Measurements from ENCODE around the gene OGN. TPM values are rescaled to one million over a fixed set of nuclear protein-coding genes. Genes with fewer than 3 reads are reported as not detected.
A peak's percentile ranks its signal among the peaks of the same experiment; 100 is the strongest.

Gene OGN
- total and polyA plus RNA-seq, 2 experiments from 2014 or later = 0.35 TPM; not detected in 1

- no peak for TF ChIP-seq CTCF (IDR thresholded peaks at IDR 0.05; ENCODE audit: low read depth, low read length)
- no peaks in the 10 kb centered on the region for H3K36me3 ChIP-seq
- no peak for DNase-seq (ENCODE audit: low read depth in 1 of 2, low spot score in 1 of 2)
- no peak overlapping the region for H3K4me3 ChIP-seq
- no peak overlapping the region for H3K27ac ChIP-seq
- H3K9me3 ChIP-seq (ENCODE audit: low read depth) = no peaks in the 10 kb centered on the region
- no peaks in the 10 kb centered on the region for H3K27me3 ChIP-seq
- peaks cover 8% of the 10 kb centered on the region for H3K4me1 ChIP-seq (ENCODE audit: low read depth)
Measured at GRCh38 chr9:92380603-92381002, 23.8 kb downstream of the OGN start.

DNA sequence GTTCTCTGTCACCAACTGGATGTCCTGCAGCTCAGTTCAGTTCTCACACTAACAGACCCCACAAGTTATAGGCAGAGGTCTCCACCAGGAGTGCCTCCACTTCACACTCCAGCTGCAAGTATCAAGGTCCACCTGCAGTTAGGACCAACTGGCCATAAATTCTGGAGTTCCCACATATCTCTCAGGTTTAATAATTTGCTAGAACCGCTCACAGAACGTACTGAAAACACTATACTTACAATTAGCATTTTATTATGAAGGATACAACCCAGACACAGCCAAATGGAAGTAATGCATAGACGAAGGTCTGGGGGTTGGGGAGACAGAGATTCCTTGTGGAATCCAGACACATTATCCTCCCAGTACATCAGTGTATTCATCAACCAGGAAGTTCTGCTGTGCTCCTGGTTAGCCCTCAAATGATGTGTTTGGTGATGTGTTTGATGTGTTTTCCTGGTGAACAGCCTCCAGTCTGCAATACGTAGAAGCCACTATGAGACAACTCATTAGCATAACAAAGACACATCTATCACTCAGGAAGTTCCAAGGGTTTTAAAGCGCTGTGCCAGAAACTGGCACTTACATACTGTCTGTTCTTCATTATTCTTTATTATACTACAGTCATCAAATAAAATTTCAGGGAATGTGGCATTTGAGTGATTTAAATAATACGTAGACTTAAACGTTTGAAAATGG is 25.4 kb downstream of the OGN start:
- DNase-seq (ENCODE audit: low read depth in 1 of 2, low spot score in 1 of 2) = no peak
- Histone ChIP-seq H3K36me3 (no peaks in the 10 kb centered on the region), H3K4me3 (no peak overlapping the region), H3K27me3 (no peaks in the 10 kb centered on the region), H3K9me3 (ENCODE audit: low read depth) (no peaks in the 10 kb centered on the region), H3K27ac (no peak overlapping the region), H3K4me1 (ENCODE audit: low read depth) (peaks cover 8% of the 10 kb centered on the region)
- TF ChIP-seq CTCF (IDR thresholded peaks at IDR 0.05; ENCODE audit: low read depth, low read length) = no peak

DNA sequence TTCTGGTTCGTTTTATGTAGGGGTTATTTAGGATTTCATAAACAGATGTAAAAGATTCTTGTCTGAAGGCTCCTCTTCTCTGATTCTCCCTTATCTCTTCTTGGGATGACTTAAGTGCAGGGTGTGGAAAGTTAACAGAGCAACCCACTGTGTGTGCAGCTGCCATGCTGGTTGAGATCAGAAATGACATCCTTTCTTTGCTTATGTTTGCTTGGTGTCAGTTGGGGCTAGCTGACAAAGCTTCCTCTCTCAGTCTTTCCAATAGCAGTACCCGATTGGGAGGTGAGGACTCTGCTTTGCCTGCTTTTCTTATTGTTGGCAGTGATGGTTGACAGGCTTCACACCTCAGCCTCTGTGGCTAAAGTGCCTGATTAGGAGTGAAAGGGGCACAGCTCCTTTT is 26.5 kb downstream of the OGN start:
- Histone ChIP-seq H3K36me3 (no peaks in the 10 kb centered on the region), H3K9me3 (ENCODE audit: low read depth) (no peaks in the 10 kb centered on the region), H3K27ac (no peak overlapping the region), H3K4me1 (ENCODE audit: low read depth) (peaks cover 8% of the 10 kb centered on the region), H3K27me3 (no peaks in the 10 kb centered on the region), H3K4me3 (no peak overlapping the region)
- no peak for TF ChIP-seq CTCF (IDR thresholded peaks at IDR 0.05; ENCODE audit: low read depth, low read length)
- DNase-seq (ENCODE audit: low read depth in 1 of 2, low spot score in 1 of 2) = peak in 1 of 2 donors; percentile 4

GRCh38 chr9:92373167-92373566 is 31.2 kb downstream of the OGN start:
- H3K9me3 ChIP-seq (ENCODE audit: low read depth) = no peaks in the 10 kb centered on the region
- H3K27me3 ChIP-seq = no peaks in the 10 kb centered on the region
- TF ChIP-seq CTCF (IDR thresholded peaks at IDR 0.05; ENCODE audit: low read depth, low read length) = no peak
- H3K36me3 ChIP-seq = no peaks in the 10 kb centered on the region
- H3K4me1 ChIP-seq (ENCODE audit: low read depth) = peaks cover 7% of the 10 kb centered on the region
- H3K27ac ChIP-seq = no peak overlapping the region
- DNase-seq (ENCODE audit: low read depth in 1 of 2, low spot score in 1 of 2) = no peak
- no peak overlapping the region for H3K4me3 ChIP-seq

DNA sequence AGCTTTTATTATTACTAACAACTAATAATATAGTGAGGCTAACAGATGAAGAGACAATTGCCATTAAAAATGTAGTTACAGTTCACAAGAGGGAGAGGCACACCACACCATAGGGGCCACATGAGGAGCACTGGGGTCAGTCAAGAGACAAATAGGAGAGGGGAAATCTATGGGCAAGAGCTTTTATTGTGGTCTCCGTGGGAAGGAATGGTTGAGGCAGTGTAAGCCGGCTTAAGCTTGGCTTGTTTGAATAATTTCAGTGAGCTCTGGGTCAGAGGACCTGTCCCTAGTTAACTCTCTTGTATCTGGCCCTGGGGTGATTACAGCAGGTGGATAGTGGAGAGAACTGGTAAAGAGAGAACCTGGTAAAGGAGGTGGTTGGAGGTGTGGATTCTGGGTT is 35.3 kb downstream of the OGN start:
- Histone ChIP-seq H3K36me3 (no peaks in the 10 kb centered on the region), H3K27ac (no peak overlapping the region), H3K9me3 (ENCODE audit: low read depth) (no peaks in the 10 kb centered on the region), H3K27me3 (no peaks in the 10 kb centered on the region), H3K4me3 (no peak overlapping the region), H3K4me1 (ENCODE audit: low read depth) (no peaks in the 10 kb centered on the region)
- DNase-seq (ENCODE audit: low read depth in 1 of 2, low spot score in 1 of 2) = no peak
- TF ChIP-seq CTCF (IDR thresholded peaks at IDR 0.05; ENCODE audit: low read depth, low read length) = no peak
